ENCODE data around the gene WRAP73. TPM values are rescaled to one million over a fixed set of nuclear protein-coding genes. Genes with fewer than 3 reads are reported as not detected.

The WRAP73 gene
- total and polyA plus RNA-seq, 5 donors = 8.7 to 13.9 (median 12.5) TPM

DNA sequence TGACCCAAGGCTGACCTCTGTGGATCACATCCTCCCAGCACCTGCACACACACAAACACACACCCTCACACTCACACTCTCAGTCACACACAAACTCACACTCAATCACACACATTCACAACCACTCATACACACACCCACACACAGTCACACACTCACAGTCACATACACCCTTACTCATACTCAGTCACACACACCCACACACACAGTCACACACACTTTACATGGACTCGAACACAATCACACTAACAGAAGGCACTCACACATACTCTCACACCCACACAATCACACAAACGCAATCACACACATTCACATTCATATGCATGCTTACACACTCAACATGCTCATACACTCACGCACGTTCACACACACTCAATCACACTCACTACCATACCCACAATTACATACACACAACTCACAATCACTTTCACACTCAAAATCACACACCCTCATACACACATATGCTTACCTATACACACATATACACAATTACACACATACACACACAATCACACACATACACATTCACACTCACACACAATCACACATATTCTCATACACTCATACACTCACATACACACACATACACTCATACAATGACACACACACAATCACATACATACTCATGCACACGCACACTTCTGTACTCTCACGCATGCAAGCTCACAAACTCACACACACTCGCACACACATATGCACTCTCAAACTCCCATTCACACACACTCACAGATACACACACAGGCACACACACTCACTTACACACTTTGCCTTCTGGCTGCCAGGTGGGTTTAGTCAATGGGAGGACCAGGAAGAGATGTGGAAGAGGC is 44.7 kb downstream of the WRAP73 start:
- ATAC-seq (no peak), DNase-seq (no peak)
- 82% methylated on average over 7 of the region's 7 CpGs for WGBS
- intact Hi-C loops (cut with DNase I) = no loop called here
- Histone ChIP-seq H3K4me3 (ENCODE audit: low read length) (no peak overlapping the region), H3K27me3 (ENCODE audit: control insufficient read depth, insufficient read depth) (no peaks in the 10 kb centered on the region), H3K4me1 (ENCODE audit: control insufficient read depth, insufficient read depth, low read length) (no peaks in the 10 kb centered on the region), H3K9me3 (ENCODE audit: control insufficient read depth, low read length) (no peaks in the 10 kb centered on the region), H3K27ac (ENCODE audit: low read length) (no peak overlapping the region)

DNA sequence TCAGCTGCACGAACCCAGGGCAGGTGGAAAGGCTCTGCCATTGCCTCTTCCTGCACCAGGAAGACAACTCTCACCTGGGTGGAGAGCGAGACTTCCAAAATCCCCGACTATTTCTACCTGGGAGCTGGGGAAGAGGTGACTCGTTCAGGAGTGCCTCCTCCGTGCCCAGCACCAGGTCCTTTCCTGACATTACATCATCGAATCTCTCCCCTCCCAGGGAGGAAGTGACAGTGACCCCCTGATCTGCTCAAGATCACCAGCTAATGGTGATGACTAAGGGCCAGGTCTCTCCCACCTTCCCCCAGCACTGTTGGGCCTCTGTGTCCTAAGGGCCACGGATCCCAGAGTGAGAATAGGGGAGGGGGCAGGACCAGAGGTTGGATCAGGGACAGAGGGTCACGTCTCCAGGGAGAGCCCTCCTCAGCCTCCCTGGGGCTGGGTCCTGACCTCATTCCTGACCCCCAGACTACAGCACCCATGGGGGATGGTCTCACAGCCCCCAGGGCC is 45.4 kb downstream of the WRAP73 start:
- no peak for ATAC-seq
- no peaks in the 10 kb centered on the region for H3K27me3 ChIP-seq (ENCODE audit: control insufficient read depth, insufficient read depth)
- DNase-seq = peak in 1 of 3 donors; percentile 20
- H3K27ac ChIP-seq (ENCODE audit: low read length) = no peak overlapping the region
- no peaks in the 10 kb centered on the region for H3K9me3 ChIP-seq (ENCODE audit: control insufficient read depth, low read length)
- intact Hi-C loops (cut with DNase I) = no loop called here
- 88% methylated on average over 8 of the region's 8 CpGs for WGBS
- H3K4me3 ChIP-seq (ENCODE audit: low read length) = no peak overlapping the region
- no peaks in the 10 kb centered on the region for H3K4me1 ChIP-seq (ENCODE audit: control insufficient read depth, insufficient read depth, low read length)

DNA sequence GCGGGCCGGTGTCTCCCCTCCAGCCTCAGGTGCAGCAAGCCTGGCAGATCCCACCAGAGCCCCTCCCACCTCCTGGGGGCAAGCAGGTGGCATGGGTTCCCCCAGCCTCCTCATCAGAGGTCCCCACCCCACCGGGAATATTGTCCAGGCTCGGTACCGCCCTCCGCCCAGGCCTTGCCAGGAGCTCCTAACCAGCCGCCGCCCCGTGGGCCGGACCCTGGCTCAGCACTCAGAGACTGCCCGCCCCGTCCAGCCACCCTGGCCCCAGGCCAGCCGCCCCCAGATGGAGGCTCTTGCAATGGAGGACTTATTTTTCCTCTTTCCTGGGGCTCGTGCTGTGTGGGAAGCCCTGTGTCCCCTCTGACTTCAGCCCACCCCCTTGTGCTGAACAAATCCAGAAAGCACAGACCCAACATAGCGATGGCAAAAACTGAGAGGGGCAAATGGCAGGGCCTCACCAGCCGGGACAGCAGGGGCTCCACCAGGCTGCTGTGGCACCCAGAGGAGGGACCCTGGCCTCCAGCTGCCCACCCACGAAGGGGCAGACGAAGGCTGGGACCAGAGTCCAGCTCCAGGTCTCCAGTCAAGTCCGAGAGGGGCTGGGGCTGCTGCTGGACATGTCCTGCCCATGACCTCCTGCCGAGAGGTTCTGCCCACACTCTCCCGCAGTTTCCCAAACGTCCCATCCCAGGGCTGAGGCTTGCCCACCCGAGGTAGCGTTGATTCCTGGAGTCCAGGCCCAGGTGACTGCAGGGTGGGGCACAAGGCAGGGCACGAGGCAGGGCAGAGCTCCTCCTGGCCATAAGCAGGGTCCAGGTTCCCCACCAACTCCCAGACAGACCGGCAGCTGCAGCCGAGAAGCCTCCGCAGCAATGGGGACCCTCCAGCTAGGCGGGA is 46.1 kb downstream of the WRAP73 start:
- H3K4me3 ChIP-seq (ENCODE audit: low read length) = no peak overlapping the region
- no peaks in the 10 kb centered on the region for H3K4me1 ChIP-seq (ENCODE audit: control insufficient read depth, insufficient read depth, low read length)
- ATAC-seq (no peak), DNase-seq (peak in 1 of 3 donors; percentile 40)
- H3K27me3 ChIP-seq (ENCODE audit: control insufficient read depth, insufficient read depth) = no peaks in the 10 kb centered on the region
- no peaks in the 10 kb centered on the region for H3K9me3 ChIP-seq (ENCODE audit: control insufficient read depth, low read length)
- intact Hi-C loops (cut with DNase I) = no loop called here
- no peak overlapping the region for H3K27ac ChIP-seq (ENCODE audit: low read length)
- 78% methylated on average over 29 of the region's 29 CpGs for WGBS

DNA sequence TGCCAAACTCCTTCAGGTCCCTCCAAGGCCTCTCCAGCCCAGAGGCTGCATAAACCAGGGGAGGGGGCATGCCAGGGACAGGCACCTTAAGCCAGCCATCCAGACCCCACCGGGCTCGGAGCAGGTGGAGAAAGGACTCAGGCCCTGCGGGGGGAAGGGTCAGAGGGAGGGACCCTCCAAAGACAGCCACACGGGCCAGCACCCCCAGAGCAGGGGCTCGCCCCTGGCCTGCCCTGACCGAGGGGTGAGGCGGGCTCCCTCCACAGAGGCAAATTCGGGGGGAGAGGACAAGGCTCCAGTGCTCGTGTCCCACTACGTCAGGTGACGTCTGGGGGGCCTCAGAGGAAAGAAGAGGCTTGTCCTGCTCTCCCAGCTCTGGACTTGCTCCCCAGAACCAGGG is 46.7 kb downstream of the WRAP73 start:
- DNase-seq = no peak
- H3K4me1 ChIP-seq (ENCODE audit: control insufficient read depth, insufficient read depth, low read length) = peaks cover 3% of the 10 kb centered on the region
- no peaks in the 10 kb centered on the region for H3K9me3 ChIP-seq (ENCODE audit: control insufficient read depth, low read length)
- H3K27me3 ChIP-seq (ENCODE audit: control insufficient read depth, insufficient read depth) = no peaks in the 10 kb centered on the region
- intact Hi-C loops (cut with DNase I) = no loop called here
- no peak overlapping the region for H3K27ac ChIP-seq (ENCODE audit: low read length)
- no peak overlapping the region for H3K4me3 ChIP-seq (ENCODE audit: low read length)
- ATAC-seq = no peak
- 94% methylated on average over 11 of the region's 11 CpGs for WGBS

DNA sequence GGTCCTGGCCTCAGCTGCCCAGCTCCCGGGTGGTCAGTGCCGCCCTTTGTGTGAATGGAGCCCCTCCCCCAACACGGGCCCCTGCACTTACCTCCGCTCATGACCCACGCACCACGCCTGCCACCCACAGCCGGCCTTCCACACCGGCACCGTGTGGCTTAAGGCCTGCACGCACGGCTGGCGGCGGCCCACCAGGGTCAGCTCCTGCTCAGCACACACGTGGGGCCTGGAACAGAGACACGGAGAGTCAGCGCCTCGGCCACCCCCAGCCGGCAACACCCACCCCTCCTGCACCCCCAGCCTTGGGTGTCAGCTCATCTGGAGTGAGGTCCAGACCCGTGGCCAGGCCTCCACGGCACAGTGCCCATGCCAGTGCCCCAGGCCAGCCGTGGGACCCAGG is 47.5 kb downstream of the WRAP73 start:
- Histone ChIP-seq H3K9me3 (ENCODE audit: control insufficient read depth, low read length) (no peaks in the 10 kb centered on the region), H3K4me1 (ENCODE audit: control insufficient read depth, insufficient read depth, low read length) (peaks cover 3% of the 10 kb centered on the region), H3K27ac (ENCODE audit: low read length) (no peak overlapping the region), H3K27me3 (ENCODE audit: control insufficient read depth, insufficient read depth) (no peaks in the 10 kb centered on the region), H3K4me3 (ENCODE audit: low read length) (no peak overlapping the region)
- ATAC-seq (no peak), DNase-seq (no peak)
- WGBS = 88% methylated on average over 21 of the region's 21 CpGs
- intact Hi-C loops (cut with DNase I) = no loop called here

DNA sequence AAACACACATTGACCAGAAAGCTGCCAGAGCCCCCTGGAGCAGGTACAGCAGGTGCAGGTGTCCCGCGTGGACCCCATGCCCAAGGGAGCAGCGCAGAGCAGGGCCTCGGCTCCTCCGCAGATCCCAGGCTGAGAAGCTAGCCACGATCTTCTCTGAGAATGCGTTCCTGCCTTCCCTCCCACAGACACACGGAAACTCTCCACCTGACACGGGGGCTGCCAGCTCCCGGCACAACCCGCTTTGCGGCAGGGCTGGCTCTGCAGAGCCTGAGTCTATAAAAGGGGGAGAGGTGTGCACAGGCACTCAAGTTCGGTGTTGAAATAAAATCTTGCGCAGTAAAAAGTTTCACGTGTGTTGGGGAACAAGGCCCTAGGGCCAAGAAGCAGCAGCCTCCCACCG is 48.2 kb downstream of the WRAP73 start:
- DNase-seq (no peak), ATAC-seq (no peak)
- intact Hi-C loops (cut with DNase I) = no loop called here
- Histone ChIP-seq H3K4me1 (ENCODE audit: control insufficient read depth, insufficient read depth, low read length) (peaks cover 3% of the 10 kb centered on the region), H3K27me3 (ENCODE audit: control insufficient read depth, insufficient read depth) (no peaks in the 10 kb centered on the region), H3K9me3 (ENCODE audit: control insufficient read depth, low read length) (no peaks in the 10 kb centered on the region), H3K4me3 (ENCODE audit: low read length) (no peak overlapping the region), H3K27ac (ENCODE audit: low read length) (no peak overlapping the region)
- WGBS = 82% methylated on average over 16 of the region's 16 CpGs

DNA sequence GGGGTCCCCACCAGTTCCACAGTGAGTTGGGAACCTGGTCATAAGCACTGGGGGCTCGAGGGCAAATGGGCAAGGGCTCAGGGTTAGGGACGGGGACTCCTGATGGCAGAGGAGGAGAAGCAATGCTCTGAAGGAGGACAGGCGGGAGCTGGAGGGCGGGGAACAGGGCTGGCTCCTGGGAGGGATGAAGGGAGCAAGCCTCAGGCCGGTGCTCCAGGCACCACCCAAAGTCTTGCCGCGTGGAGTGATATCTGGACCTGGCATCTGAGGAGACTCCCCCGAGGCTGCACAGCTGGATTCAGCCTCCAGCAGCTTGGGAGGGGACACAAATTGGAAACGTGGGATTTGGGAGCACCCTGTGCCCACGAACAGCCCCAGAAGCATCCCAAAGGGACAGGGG is 49.5 kb downstream of the WRAP73 start:
- Histone ChIP-seq H3K27ac (ENCODE audit: low read length) (no peak overlapping the region), H3K4me1 (ENCODE audit: control insufficient read depth, insufficient read depth, low read length) (peaks cover 3% of the 10 kb centered on the region), H3K9me3 (ENCODE audit: control insufficient read depth, low read length) (no peaks in the 10 kb centered on the region), H3K4me3 (ENCODE audit: low read length) (no peak overlapping the region), H3K27me3 (ENCODE audit: control insufficient read depth, insufficient read depth) (no peaks in the 10 kb centered on the region)
- no peak for DNase-seq
- intact Hi-C loops (cut with DNase I) = no loop called here
- 77% methylated on average over 10 of the region's 10 CpGs for WGBS
- no peak for ATAC-seq

DNA sequence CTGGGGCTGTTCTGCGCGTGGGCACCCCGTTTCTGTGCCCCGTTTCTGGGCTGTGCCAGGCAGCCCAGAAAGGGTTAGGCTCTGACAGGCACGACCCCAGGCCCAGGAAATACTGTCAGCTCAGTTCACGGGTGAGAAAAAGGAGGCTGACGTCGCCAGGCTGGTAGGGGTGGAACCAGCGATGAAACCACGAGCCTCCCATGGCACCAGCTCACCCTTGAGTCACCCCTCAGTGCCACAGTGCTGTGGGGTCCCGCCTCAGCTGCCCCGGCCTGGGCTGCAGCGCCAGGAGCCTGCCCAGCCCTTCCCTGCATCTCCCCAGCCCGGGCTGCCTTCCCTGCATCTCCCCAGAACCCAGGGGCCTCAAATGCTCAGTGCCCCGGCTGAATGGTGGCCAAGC is 50.1 kb downstream of the WRAP73 start:
- WGBS = 86% methylated on average over 15 of the region's 15 CpGs
- H3K27ac ChIP-seq (ENCODE audit: low read length) = no peak overlapping the region
- intact Hi-C loops (cut with DNase I) = no loop called here
- no peak overlapping the region for H3K4me3 ChIP-seq (ENCODE audit: low read length)
- H3K27me3 ChIP-seq (ENCODE audit: control insufficient read depth, insufficient read depth) = no peaks in the 10 kb centered on the region
- ATAC-seq = no peak
- DNase-seq = no peak
- H3K4me1 ChIP-seq (ENCODE audit: control insufficient read depth, insufficient read depth, low read length) = peaks cover 3% of the 10 kb centered on the region
- no peaks in the 10 kb centered on the region for H3K9me3 ChIP-seq (ENCODE audit: control insufficient read depth, low read length)

DNA sequence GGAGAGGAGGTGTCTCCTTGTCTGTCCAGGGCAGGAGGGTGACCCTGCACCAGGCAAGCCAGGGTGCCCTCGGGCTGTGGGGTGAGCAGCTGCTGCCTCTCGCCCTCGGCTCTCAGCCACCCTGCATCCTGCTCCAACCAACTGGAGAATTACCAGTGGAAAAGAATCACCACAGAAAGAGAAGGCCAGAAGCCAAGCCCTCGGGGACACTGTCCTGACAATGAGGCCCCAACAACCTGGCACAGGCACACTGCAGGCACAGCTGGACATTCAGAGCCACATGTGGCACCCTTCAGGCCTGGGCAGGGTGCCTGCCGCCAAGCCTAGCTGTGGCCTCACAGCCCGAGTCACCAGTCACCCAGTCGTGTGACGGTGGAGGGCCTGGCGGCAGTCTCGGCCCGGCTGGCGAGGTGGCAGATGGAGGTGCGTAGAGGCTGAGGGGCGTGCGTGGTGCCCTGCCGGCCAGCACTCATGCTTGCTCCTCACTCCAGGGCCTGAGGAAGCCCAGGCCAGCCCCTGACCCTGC is 50.6 kb downstream of the WRAP73 start:
- 86% methylated on average over 16 of the region's 16 CpGs for WGBS
- H3K27me3 ChIP-seq (ENCODE audit: control insufficient read depth, insufficient read depth) = no peaks in the 10 kb centered on the region
- ATAC-seq = no peak
- intact Hi-C loops (cut with DNase I) = no loop called here
- H3K4me3 ChIP-seq (ENCODE audit: low read length) = no peak overlapping the region
- no peaks in the 10 kb centered on the region for H3K9me3 ChIP-seq (ENCODE audit: control insufficient read depth, low read length)
- peaks cover 3% of the 10 kb centered on the region for H3K4me1 ChIP-seq (ENCODE audit: control insufficient read depth, insufficient read depth, low read length)
- DNase-seq = no peak
- no peak overlapping the region for H3K27ac ChIP-seq (ENCODE audit: low read length)

DNA sequence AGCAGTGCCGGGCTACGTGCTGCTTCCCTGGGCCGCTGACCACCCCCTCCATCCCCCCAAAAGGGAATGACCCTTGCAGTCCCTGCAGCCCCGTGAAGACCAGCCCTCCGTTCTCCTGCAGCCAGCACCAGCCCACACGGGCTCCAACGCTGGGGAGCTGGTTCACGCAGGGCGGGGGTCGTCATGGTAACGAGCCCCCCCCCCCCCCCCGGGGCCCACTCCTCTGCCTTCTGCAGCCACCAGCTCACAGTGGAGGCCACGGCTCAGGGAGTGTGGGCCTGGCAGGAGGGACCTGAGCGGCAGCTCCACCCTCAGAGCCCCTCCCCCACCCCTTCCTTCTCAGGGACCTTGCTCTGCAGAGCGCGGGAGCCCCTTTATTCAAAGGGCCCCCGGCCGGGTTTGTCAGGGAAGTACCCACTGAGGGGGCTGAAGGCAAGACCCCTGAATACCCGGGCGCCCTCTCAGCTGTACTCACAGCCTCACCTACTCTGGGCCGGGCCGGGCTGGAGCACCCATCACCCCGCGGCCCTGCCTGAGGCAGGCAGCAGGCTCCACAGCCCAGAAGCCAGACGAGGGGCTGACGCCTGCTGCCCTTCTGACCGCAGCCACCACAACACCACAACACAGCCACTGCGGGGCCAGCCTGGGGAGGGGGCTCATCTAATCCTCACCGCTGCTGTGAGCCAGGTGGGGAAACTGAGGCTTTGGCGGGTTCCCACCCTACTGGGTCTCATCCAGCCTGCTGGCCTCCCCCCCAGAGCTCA is 51.2 kb downstream of the WRAP73 start:
- DNase-seq (no peak), ATAC-seq (no peak)
- no peaks in the 10 kb centered on the region for H3K9me3 ChIP-seq (ENCODE audit: control insufficient read depth, low read length)
- H3K4me3 ChIP-seq (ENCODE audit: low read length) = no peak overlapping the region
- H3K27ac ChIP-seq (ENCODE audit: low read length) = no peak overlapping the region
- WGBS = 49% methylated on average over 30 of the region's 30 CpGs
- peaks cover 3% of the 10 kb centered on the region for H3K4me1 ChIP-seq (ENCODE audit: control insufficient read depth, insufficient read depth, low read length)
- intact Hi-C loops (cut with DNase I) = no loop called here
- no peaks in the 10 kb centered on the region for H3K27me3 ChIP-seq (ENCODE audit: control insufficient read depth, insufficient read depth)
